ENCODE results near the gene MAP3K7CL. TPM values are rescaled to one million over a fixed set of nuclear protein-coding genes. Genes with fewer than 3 reads are reported as not detected.

MAP3K7CL gene
- polyA plus RNA-seq, 1 donor (not counting 4 experiments of a cell fraction or from before 2014, with no cell fraction given) = 17.3 TPM

- Histone ChIP-seq H3K27me3 (ENCODE audit: control insufficient read depth, extremely low read depth, insufficient read depth, low read length) (no peaks in the 10 kb centered on the region), H3K4me3 (ENCODE audit: control insufficient read depth in 2 of 3, extremely low read depth in 1 of 3, insufficient read depth in 2 of 3, low read depth in 1 of 3, low read length in 3 of 3) (no peak overlapping the region), H4K20me1 (ENCODE audit: control insufficient read depth, extremely low read depth, insufficient read depth, low read length) (no peaks in the 10 kb centered on the region), H3K9me3 (ENCODE audit: control insufficient read depth, low read depth, low read length) (no peaks in the 10 kb centered on the region), H3K27ac (ENCODE audit: control insufficient read depth, insufficient read depth, low read length) (no peak overlapping the region), H3K4me1 (ENCODE audit: control insufficient read depth, extremely low read depth, insufficient read depth, low read length) (peaks cover 19% of the 10 kb centered on the region), H3K4me2 (ENCODE audit: control insufficient read depth, extremely low read depth, insufficient read depth, low read depth, low read length) (no peak overlapping the region), H3K9ac (ENCODE audit: control insufficient read depth, extremely low read depth, insufficient read depth, low read length) (no peak overlapping the region), H3K79me2 (ENCODE audit: control insufficient read depth, insufficient read depth, low read length) (no peaks in the 10 kb centered on the region), H3K36me3 (ENCODE audit: control insufficient read depth in 2 of 2, extremely low read depth in 1 of 2, insufficient read depth in 2 of 2, low read length in 2 of 2) (no peaks in the 10 kb centered on the region), H3K9me1 (ENCODE audit: control insufficient read depth, extremely low read depth, insufficient read depth, low read length) (no peaks in the 10 kb centered on the region), H2AFZ (ENCODE audit: control insufficient read depth, low read length) (no peak overlapping the region)
- dilution Hi-C loops (cut with MboI; ENCODE audit: extremely low pct_ligation_motif_present, low sequenced_read_pairs) = loop anchor here (5.0 kb wide), 1 partner anchor 67 kb away; no protein-coding TSS in a partner anchor
- DNase-seq (ENCODE audit: low read depth, low spot score) (no peak), FAIRE-seq (no peak)
- TF ChIP-seq CTCF (optimal IDR thresholded peaks at IDR 0.05 in 1 of 3, IDR thresholded peaks at IDR 0.05 in 1 of 3, conservative IDR thresholded peaks at IDR 0.05 in 1 of 3; ENCODE audit: extremely low read depth in 1 of 3, insufficient read depth in 2 of 3, low read length in 3 of 3) (no peak), EZH2 (IDR thresholded peaks at IDR 0.05; ENCODE audit: low read length) (no peak)
Observed at GRCh38 chr21:29175408-29176134, 45.1 kb downstream of the MAP3K7CL start.

DNA sequence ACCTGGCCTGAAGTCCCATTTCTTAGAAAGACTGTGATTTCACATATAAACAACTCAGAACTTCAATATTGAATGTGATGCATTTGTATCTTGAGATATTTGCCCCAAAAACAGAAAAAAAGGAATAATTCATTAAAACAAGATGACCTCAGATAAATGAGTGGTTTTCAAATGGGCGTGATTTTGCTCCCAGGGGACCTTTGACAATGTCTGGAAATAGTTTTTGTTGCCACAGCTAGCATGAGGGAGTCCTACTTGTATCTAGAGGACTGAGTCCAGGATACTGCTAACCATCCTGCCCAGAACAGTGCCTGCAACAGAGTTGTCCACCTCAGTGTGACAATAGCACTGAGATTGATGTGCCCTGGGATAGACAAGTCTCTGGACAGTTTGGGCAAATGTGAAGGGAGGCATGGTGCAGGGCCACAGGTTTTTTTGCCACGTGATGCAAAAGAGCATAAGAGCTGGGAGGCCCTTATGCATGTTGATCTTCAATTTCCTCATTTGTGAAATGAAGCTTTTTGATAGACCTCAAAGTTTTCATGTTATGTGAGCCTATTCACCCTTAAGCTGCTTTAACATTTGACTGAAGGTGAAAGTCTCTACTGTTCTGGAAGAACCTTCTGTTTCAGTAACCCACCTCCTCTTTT is 46.2 kb downstream of the MAP3K7CL start:
- dilution Hi-C loops (cut with MboI; ENCODE audit: extremely low pct_ligation_motif_present, low sequenced_read_pairs) = loop anchor here (5.0 kb wide), 1 partner anchor 66 kb away; no protein-coding TSS in a partner anchor
- no peak overlapping the region for H3K4me3 ChIP-seq (ENCODE audit: control insufficient read depth in 2 of 3, extremely low read depth in 1 of 3, insufficient read depth in 2 of 3, low read depth in 1 of 3, low read length in 3 of 3)
- H3K9me3 ChIP-seq (ENCODE audit: control insufficient read depth, low read depth, low read length) = no peaks in the 10 kb centered on the region
- H3K9ac ChIP-seq (ENCODE audit: control insufficient read depth, extremely low read depth, insufficient read depth, low read length) = no peak overlapping the region
- DNase-seq (ENCODE audit: low read depth, low spot score) (no peak), FAIRE-seq (peak; percentile 26)
- no peaks in the 10 kb centered on the region for H3K9me1 ChIP-seq (ENCODE audit: control insufficient read depth, extremely low read depth, insufficient read depth, low read length)
- H2AFZ ChIP-seq (ENCODE audit: control insufficient read depth, low read length) = no peak overlapping the region
- no peak overlapping the region for H3K4me2 ChIP-seq (ENCODE audit: control insufficient read depth, extremely low read depth, insufficient read depth, low read depth, low read length)
- TF ChIP-seq EZH2 (IDR thresholded peaks at IDR 0.05; ENCODE audit: low read length) (no peak), CTCF (optimal IDR thresholded peaks at IDR 0.05 in 1 of 3, IDR thresholded peaks at IDR 0.05 in 1 of 3, conservative IDR thresholded peaks at IDR 0.05 in 1 of 3; ENCODE audit: extremely low read depth in 1 of 3, insufficient read depth in 2 of 3, low read length in 3 of 3) (no peak)
- H3K4me1 ChIP-seq (ENCODE audit: control insufficient read depth, extremely low read depth, insufficient read depth, low read length) = peaks cover 23% of the 10 kb centered on the region
- H3K27me3 ChIP-seq (ENCODE audit: control insufficient read depth, extremely low read depth, insufficient read depth, low read length) = no peaks in the 10 kb centered on the region
- no peaks in the 10 kb centered on the region for H3K79me2 ChIP-seq (ENCODE audit: control insufficient read depth, insufficient read depth, low read length)
- H3K27ac ChIP-seq (ENCODE audit: control insufficient read depth, insufficient read depth, low read length) = no peak overlapping the region
- no peaks in the 10 kb centered on the region for H3K36me3 ChIP-seq (ENCODE audit: control insufficient read depth in 2 of 2, extremely low read depth in 1 of 2, insufficient read depth in 2 of 2, low read length in 2 of 2)
- H4K20me1 ChIP-seq (ENCODE audit: control insufficient read depth, extremely low read depth, insufficient read depth, low read length) = no peaks in the 10 kb centered on the region

Measured in keratinocyte (primary cell).